Glutamatergic neuron (in vitro differentiated cells): ENCODE results near the gene PDCD1. TPM values are rescaled to one million over a fixed set of nuclear protein-coding genes. Genes with fewer than 3 reads are reported as not detected.
A peak's percentile ranks its signal among the peaks of the same experiment; 100 is the strongest.
"Not testable (repeated sequence)": the region's sequence is repeated elsewhere in the genome, so short reads cannot be mapped to it uniquely, and the experiment has no call there.

ENCODE experiments used
- DNase-seq: peaks from one replicate; pipeline ENCODE4 v3.0.0; 2022
- H3K27ac Mint-ChIP-seq: one replicate; pipeline ENCODE4 v1.8.0; 2020; ENCODE audit warnings: mild to moderate bottlenecking, mixed read lengths, inconsistent platforms; ENCODE audit not compliant: unreplicated experiment
- H3K27me3 Mint-ChIP-seq: one replicate; pipeline ENCODE4 v1.8.0; 2020; ENCODE audit warnings: mild to moderate bottlenecking, moderate library complexity, mixed read lengths, inconsistent platforms; ENCODE audit not compliant: unreplicated experiment
- H3K36me3 Mint-ChIP-seq: one replicate; pipeline ENCODE4 v1.8.0; 2020; ENCODE audit warnings: mild to moderate bottlenecking, mixed read lengths, inconsistent platforms; ENCODE audit not compliant: unreplicated experiment
- H3K4me1 Mint-ChIP-seq: one replicate; pipeline ENCODE4 v1.8.0; 2020; ENCODE audit warnings: mild to moderate bottlenecking, low read depth, mixed read lengths, inconsistent platforms; ENCODE audit not compliant: unreplicated experiment
- H3K4me3 Mint-ChIP-seq: one replicate; pipeline ENCODE4 v1.8.0; 2020; ENCODE audit warnings: mild to moderate bottlenecking, mixed read lengths, inconsistent platforms; ENCODE audit not compliant: unreplicated experiment
- H3K9me3 Mint-ChIP-seq: one replicate; pipeline ENCODE4 v1.8.0; 2020; ENCODE audit warnings: mild to moderate bottlenecking, moderate library complexity, mixed read lengths, inconsistent platforms; ENCODE audit not compliant: unreplicated experiment
- total RNA-seq: library from RNA; stranded (reverse); fragmentation: NEBNext Ultra II Directional; extraction: Animal tissue kit (Norgen Biotek cat#: 25700); gene quantifications from one replicate; pipeline ENCODE4 v1.2.1, GENCODE V29; 2021; ENCODE audit not compliant: unreplicated experiment
- TF ChIP-seq, protein P1 (sequence below): fragments of 200-600 bp; sonication (generic); IDR thresholded peaks from one replicate; pipeline ENCODE4 v1.5.0; 2021; ENCODE audit not compliant: partially characterized antibody, unreplicated experiment

PDCD1 gene
- total RNA-seq, 1 donor from 2014 or later, result not detected

DNA sequence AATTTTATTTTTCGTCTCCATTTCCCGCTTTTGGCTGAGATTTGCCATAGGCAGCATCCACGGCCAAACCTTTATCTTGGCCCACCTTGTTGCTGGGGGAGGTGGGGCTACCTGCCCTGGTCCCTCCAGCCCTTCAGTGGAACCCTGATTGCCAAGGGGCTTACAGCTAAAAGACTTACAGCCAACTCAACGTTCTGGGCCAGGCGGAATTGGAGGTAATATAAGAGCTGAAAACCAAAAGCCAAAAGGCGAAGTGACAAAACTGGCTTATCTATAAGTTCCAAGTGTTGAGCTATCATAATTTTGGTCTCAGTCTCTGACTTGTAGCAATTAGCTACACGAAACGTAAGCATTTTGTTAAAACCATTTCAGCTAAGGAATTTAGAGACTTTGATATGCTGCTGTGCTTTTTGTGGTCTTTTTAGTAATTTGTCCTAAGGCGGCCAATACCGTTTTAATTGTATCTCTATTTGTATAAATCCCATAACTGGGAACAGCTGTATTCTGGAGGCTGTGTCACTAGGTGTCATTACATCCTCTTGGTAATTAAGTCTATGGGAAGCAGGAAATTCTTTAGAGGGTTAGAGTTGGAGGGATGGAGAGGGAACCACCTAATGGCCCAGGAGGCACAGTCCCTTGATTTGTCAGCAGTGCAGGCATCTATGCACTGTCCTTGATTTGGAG, 24.0 kb downstream of the PDCD1 start:
- no peak overlapping the region for H3K27ac Mint-ChIP-seq
- H3K4me3 Mint-ChIP-seq, result no peak overlapping the region
- TF ChIP-seq, protein P1, sequence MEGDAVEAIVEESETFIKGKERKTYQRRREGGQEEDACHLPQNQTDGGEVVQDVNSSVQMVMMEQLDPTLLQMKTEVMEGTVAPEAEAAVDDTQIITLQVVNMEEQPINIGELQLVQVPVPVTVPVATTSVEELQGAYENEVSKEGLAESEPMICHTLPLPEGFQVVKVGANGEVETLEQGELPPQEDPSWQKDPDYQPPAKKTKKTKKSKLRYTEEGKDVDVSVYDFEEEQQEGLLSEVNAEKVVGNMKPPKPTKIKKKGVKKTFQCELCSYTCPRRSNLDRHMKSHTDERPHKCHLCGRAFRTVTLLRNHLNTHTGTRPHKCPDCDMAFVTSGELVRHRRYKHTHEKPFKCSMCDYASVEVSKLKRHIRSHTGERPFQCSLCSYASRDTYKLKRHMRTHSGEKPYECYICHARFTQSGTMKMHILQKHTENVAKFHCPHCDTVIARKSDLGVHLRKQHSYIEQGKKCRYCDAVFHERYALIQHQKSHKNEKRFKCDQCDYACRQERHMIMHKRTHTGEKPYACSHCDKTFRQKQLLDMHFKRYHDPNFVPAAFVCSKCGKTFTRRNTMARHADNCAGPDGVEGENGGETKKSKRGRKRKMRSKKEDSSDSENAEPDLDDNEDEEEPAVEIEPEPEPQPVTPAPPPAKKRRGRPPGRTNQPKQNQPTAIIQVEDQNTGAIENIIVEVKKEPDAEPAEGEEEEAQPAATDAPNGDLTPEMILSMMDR, result no peak
- no peak for DNase-seq
- no peaks in the 10 kb centered on the region for H3K4me1 Mint-ChIP-seq
- H3K27me3 Mint-ChIP-seq, result no peaks in the 10 kb centered on the region
- no peaks in the 10 kb centered on the region for H3K9me3 Mint-ChIP-seq
- peaks cover 5% of the 10 kb centered on the region for H3K36me3 Mint-ChIP-seq

DNA sequence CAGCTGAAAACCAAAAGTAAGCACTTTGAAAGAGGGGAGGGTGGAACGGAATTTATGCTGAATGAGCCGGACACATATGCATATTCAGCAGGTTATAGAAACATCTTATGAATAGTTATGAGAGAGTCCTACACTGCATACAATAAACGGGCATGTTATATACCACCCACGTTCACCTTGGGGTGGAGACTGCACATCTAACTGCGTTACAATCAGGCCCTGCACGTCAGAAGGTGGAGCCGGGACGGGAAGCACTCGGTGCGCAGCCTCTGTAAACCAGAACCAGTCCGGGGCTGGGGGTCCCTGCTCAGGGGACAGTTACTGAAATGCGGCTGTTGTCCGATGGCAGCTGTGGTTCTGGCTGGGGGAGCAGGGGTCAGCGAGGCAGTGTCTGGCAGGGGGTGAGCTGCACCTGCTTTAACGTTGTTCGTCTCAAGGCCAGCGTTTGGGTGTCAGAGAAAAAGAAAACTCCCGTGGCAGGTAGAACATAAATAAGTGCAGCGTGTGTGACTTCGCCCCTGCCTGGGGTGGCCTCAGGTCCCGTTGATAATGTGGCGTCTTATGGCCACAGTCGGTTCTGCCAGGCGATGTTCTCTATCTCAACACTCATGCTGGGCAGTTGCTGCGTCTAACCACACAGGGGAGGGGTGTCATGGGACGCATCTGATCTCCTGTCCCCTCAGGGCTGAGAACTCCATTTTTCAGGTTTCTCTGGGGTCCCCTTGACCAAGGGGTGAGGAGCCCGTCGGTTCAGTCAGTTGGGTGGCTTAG, 24.8 kb downstream of the PDCD1 start:
- not testable (repeated sequence) for DNase-seq, H3K9me3 Mint-ChIP-seq, H3K4me3 Mint-ChIP-seq, H3K4me1 Mint-ChIP-seq, H3K27ac Mint-ChIP-seq, H3K27me3 Mint-ChIP-seq, H3K36me3 Mint-ChIP-seq

DNA sequence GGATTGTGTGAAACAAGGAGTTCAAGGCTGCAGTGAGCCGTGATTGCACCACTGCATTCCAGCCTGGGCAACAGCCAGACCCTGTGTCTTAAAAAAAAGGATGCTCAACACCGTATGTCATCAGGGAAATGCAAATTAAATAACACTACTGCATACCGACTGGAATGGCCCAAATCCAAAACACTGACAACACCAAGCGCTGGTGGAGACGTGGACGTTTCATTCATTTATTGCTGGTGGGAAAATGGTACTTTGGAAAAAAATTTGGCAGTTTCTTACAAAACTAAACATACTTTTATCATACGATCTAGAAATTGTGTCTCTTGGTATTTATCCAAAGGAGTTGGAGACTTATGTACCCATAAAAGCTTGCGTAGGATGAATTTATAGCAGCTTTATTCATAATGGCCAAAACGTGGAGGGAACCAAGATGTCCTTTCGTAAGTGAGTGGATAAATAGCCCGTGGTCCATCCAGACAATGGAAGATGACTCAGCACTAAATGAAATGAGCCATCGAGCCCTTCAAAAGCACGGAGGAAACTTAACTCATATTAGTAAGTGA, 25.5 kb downstream of the PDCD1 start:
- Mint-ChIP-seq H3K27ac (no peak overlapping the region), H3K27me3 (no peaks in the 10 kb centered on the region), H3K9me3 (no peaks in the 10 kb centered on the region), H3K36me3 (peaks cover 5% of the 10 kb centered on the region), H3K4me1 (no peaks in the 10 kb centered on the region), H3K4me3 (no peak overlapping the region)
- TF ChIP-seq, protein P1, result no peak
- no peak for DNase-seq

DNA sequence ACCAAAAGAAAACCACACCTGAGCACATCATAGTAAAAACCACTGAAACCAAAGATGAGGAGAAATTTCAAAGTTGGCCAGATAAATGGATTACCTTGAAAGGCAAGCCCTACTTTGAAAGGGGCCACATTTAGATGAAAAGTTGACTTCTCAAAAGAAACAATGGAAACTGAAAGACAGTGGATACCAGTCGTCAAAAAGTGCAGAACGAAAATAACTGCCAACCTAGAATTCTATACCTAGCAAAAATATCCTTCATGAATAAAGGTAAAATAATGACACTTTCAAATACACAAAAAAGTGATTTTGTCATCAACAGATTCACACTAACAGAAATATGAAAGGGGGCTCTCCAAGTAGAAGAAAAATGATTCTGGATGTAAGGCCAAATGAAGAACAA, 31.3 kb downstream of the PDCD1 start:
- peaks cover 17% of the 10 kb centered on the region for H3K27me3 Mint-ChIP-seq
- peaks cover 20% of the 10 kb centered on the region for H3K9me3 Mint-ChIP-seq
- H3K36me3 Mint-ChIP-seq, result peaks cover 24% of the 10 kb centered on the region
- no peak overlapping the region for H3K27ac Mint-ChIP-seq
- no peak for DNase-seq
- TF ChIP-seq, protein P1, result no peak
- H3K4me1 Mint-ChIP-seq, result peaks cover 4% of the 10 kb centered on the region
- no peak overlapping the region for H3K4me3 Mint-ChIP-seq

DNA sequence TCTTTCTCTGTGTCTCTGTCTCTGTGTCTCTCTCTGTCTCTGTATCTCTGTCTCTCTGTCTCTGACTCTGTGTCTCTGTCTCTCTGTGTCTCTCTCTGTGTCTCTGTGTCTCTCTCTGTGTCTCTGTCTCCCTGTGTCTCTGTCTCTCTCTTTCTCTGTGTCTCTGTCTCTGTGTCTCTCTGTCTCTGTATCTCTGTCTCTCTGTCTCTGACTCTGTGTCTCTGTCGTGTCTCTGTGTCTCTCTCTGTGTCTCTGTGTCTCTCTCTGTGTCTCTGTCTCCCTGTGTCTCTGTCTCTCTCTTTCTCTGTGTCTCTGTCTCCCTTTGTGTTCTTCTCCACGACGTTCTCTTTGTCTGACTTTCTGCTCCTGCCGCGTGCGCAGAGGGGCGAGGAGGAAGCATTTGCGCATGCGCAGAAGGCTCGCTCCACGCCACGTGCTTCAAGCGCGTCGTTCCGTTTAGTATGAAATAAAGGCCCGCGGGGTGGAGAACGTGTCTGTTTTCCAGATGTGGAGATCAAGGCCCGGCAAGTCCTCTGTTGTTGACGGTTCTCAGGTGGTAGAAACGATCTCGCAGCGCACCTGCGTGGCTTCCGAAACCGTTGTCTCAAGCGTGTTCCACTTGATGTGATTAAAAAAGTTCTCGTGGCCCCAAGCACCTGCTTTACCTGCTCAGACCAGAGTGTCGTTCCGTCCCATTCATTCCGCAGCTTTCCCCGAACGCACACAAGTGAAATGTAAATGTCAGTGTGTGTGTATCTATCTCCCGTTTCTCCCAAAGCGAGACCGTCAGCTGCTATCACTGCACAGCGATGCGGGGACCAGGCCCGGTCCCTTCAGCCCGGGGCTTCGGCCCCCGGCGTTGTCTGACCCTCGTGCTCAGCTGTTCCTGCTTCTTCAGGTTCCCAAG, 34.9 kb downstream of the PDCD1 start:
- H3K4me3 Mint-ChIP-seq, H3K4me1 Mint-ChIP-seq: not testable (repeated sequence)
- peaks cover 19% of the 10 kb centered on the region for H3K36me3 Mint-ChIP-seq
- peaks cover 21% of the 10 kb centered on the region for H3K9me3 Mint-ChIP-seq
- DNase-seq, result peak; percentile 49
- peaks cover 18% of the 10 kb centered on the region for H3K27me3 Mint-ChIP-seq
- H3K27ac Mint-ChIP-seq, result peak overlapping the region; percentile 41
